Fibroblast of the aortic adventitia (primary cell): ENCODE results near the gene DTWD2. TPM values are rescaled to one million over a fixed set of nuclear protein-coding genes. Genes with fewer than 3 reads are reported as not detected.
"Not testable (repeated sequence)": the region's sequence is repeated elsewhere in the genome, so short reads cannot be mapped to it uniquely, and the experiment has no call there.

Experiments used
- DNase-seq: peaks from one replicate; pipeline ENCODE4 v3.0.0-alpha.2; 2010; ENCODE audit warnings: low read depth
- H3K4me3 ChIP-seq: 2 replicates; pipeline ENCODE4 v1.5.1; 2011; ENCODE audit warnings: low read depth, mild to moderate bottlenecking, control low read depth, low read length, moderate library complexity
- total RNA-seq: library from RNA; depleted of rRNA; stranded (reverse); fragments of >200 nt; gene quantifications from 2 replicates; pipeline ENCODE4 v1.2.3, GENCODE V29; 2012; ENCODE audit warnings: low replicate concordance
- TF ChIP-seq, protein P1 (sequence below): IDR thresholded peaks from 2 replicates; pipeline ENCODE4 v1.5.1; 2011; ENCODE audit warnings: mild to moderate bottlenecking, low read length, control low read depth, inconsistent platforms; ENCODE audit not compliant: insufficient read depth

The DTWD2 gene
- total RNA-seq, 1 donor, result 7.7 TPM

DNA sequence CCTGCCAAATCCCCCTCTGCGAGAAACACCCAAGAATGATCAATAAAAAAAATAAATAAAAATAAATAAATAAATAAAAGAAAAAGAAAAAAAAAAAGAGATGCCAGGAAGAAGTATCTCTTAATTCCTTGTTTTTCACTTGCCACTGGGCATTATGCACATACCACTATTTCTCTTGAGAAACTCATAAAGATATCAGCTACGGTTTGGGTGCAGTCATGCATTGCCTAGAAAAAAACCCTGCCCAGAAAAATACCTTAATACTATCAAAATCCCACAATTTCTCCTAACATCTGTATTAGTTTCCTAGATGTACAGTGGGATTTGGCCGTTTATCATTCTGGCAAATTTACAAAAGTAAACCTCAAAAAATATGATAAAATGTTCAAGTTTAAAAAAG lies 22.5 kb downstream of the DTWD2 start:
- H3K4me3 ChIP-seq, result no peak overlapping the region
- TF ChIP-seq, protein P1, sequence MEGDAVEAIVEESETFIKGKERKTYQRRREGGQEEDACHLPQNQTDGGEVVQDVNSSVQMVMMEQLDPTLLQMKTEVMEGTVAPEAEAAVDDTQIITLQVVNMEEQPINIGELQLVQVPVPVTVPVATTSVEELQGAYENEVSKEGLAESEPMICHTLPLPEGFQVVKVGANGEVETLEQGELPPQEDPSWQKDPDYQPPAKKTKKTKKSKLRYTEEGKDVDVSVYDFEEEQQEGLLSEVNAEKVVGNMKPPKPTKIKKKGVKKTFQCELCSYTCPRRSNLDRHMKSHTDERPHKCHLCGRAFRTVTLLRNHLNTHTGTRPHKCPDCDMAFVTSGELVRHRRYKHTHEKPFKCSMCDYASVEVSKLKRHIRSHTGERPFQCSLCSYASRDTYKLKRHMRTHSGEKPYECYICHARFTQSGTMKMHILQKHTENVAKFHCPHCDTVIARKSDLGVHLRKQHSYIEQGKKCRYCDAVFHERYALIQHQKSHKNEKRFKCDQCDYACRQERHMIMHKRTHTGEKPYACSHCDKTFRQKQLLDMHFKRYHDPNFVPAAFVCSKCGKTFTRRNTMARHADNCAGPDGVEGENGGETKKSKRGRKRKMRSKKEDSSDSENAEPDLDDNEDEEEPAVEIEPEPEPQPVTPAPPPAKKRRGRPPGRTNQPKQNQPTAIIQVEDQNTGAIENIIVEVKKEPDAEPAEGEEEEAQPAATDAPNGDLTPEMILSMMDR, result no peak
- DNase-seq, result no peak

DNA sequence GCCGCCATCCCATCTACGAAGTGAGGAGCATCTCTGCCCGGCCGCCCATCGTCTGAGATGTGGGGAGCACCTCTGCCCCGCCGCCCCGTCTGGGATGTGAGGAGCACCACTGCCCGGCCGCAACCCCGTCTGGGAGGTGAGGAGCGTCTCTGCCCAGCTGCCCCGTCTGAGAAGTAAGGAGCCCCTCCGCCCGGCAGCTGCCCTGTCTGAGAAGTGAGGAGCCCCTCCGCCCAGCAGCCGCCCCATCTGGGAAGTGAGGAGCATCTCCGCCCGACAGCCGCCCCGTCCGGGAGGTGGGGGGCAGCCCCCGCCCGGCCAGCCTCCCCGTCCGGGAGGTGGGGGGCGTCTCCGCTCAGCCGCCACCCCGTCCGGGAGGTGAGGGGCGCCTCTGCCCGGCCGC lies 23.4 kb downstream of the DTWD2 start:
- DNase-seq, H3K4me3 ChIP-seq: not testable (repeated sequence)

DNA sequence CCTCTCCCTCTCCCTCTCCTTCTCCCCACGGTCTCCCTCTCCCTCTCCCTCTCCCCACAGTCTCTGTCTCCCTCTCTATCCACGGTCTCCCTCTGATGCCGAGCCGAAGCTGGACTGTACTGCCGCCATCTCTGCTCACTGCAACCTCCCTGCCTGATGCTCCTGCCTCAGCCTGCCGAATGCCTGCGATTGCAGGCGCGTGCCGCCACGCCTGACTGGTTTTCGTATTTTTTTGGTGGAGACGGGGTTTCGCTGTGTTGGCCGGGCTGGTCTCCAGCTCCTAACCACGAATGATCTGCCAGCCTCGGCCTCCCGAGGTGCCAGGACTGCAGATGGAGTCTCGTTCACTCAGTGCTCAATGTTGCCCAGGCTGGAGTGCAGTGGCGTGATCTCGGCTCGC lies 24.0 kb downstream of the DTWD2 start:
- H3K4me3 ChIP-seq, DNase-seq: not testable (repeated sequence)

GRCh38 chr5:118963169-118963568 lies 25.2 kb downstream of the DTWD2 start:
- DNase-seq, result no peak
- H3K4me3 ChIP-seq, result no peak overlapping the region
- TF ChIP-seq, protein P1, result no peak

- DNase-seq, result no peak
- TF ChIP-seq, protein P1, result no peak
- no peak overlapping the region for H3K4me3 ChIP-seq
Measured at GRCh38 chr5:118960557-118960956, 27.8 kb downstream of the DTWD2 start.

- no peak overlapping the region for H3K4me3 ChIP-seq
- DNase-seq, result peak; percentile 45
- TF ChIP-seq, protein P1, result peak; percentile 22
Measured at GRCh38 chr5:118956727-118957126, 31.6 kb downstream of the DTWD2 start.

DNA sequence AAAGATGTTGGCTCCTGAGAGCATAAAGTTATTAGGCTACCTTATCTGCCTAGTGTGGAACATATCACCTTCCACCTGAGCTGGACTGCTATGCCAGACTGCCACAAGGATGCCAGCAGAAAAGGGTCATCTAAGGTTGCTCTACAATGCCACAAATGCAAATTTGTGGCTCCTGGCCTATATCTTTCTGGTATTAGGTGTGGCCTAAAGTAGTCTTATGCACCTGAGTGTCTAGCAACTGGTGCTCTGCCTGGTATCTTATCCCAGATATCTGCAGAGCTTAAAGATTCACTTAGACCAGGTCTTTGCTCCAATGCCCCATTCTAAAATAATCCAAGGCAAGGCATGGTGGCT lies 34.7 kb downstream of the DTWD2 start:
- TF ChIP-seq, protein P1, result no peak
- H3K4me3 ChIP-seq, result no peak overlapping the region
- DNase-seq, result no peak

DNA sequence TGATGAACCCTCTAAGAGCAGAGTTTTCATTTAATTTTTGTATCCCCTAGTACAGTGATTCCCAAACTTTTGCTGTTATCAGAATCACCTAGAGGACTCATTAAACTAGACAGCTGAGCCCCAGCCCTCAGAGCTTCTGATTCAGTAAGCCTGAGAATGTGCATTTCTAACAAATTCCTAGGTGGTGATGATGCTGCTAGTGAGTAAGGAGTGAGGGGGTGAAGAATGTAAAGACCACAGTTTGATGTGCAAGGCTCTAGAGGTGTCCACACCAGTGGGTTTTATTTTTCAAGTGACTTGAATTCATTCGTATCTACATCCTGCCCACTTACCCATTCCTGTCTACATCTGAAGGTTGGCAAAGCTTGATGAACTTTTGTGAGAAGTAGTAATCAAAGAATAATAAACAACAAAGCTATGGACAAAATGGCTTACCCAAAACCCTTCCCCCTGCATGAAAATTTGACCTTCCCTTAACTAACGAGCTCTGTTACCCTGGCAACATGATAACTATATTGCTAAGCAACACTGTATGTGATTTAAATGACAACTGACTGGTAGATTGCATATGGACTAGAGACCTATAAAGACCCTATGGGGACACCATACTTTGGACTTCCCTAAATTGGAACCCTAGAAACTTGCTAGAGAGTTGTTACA lies 35.2 kb downstream of the DTWD2 start:
- TF ChIP-seq, protein P1, result no peak
- no peak overlapping the region for H3K4me3 ChIP-seq
- DNase-seq, result no peak

- not testable (repeated sequence) for DNase-seq, H3K4me3 ChIP-seq
Measured at GRCh38 chr5:118952306-118952705, 36.0 kb downstream of the DTWD2 start.

- H3K4me3 ChIP-seq, result not testable (repeated sequence)
Measured at GRCh38 chr5:118950354-118950753, 38.0 kb downstream of the DTWD2 start.

More at GRCh38 chr5:118950354-118950753, 38.0 kb downstream of the DTWD2 start:
- DNase-seq, result not testable (repeated sequence)
